ENCODE measurements around the gene PHF21B.

DNA sequence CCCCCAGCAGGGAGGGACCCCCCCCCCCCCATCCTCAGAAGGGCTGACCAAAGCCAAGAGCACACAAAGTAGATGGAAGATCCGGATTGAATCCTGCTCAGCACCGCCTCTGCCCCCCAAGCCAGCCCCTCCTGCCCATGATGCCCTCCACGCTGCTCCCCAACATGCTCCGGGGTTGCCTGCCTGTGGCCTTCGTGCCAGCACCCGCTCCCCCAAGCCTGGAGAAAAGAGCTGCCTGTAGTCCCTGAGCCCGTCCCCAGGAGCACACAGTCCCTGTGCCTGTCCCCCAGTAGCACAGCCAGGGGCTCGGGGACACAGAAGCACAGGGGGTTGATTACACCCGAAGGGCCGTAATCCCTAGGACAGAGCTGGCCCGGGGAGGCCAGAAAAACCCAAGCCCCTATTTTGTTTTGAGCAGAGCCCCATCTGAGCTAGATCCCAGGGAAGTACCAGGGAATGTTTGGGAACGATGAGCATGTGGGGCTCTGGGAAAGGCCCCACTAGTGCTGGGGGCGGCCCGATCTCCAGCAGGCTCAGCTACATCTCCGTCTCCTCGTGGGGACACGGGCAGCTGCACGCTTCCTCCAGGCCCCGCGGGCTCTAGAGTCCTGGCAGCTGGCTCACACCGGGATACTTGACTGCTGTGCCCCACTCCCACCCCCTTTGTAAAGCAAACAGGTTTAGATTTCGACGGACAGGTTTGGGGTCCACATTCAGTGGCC lies 66.7 kb downstream of the PHF21B start:
- no peak for TF ChIP-seq RFX5 (IDR thresholded peaks at IDR 0.05; ENCODE audit: borderline replicate concordance, low read depth, low read length)
- no peak for TF ChIP-seq POU5F1 (IDR thresholded peaks at IDR 0.05; ENCODE audit: low read depth, low read length)
- no peak for TF ChIP-seq NANOG (IDR thresholded peaks at IDR 0.05; ENCODE audit: insufficient read depth, low read depth, low read length, poor library complexity, severe bottlenecking)

Measured in H1 (cell line).